Measurements from ENCODE around the gene KRTAP10-12. TPM values are rescaled to one million over a fixed set of nuclear protein-coding genes. Genes with fewer than 3 reads are reported as not detected.
"Not testable (repeated sequence)": the region's sequence is repeated elsewhere in the genome, so short reads cannot be mapped to it uniquely, and the experiment has no call there.

KRTAP10-12 gene
- total RNA-seq, 1 donor from 2014 or later: not detected

- Mint-ChIP-seq H3K27me3 (ENCODE audit: unreplicated experiment) (peaks cover 3% of the 10 kb centered on the region), H3K27ac (ENCODE audit: unreplicated experiment) (no peak overlapping the region), H3K4me1 (ENCODE audit: unreplicated experiment) (peaks cover 7% of the 10 kb centered on the region), H3K9me3 (ENCODE audit: unreplicated experiment) (no peaks in the 10 kb centered on the region), H3K4me3 (ENCODE audit: unreplicated experiment) (no peak overlapping the region), H3K36me3 (ENCODE audit: low read depth, unreplicated experiment) (peaks cover 13% of the 10 kb centered on the region)
- no peak for TF ChIP-seq CTCF (IDR thresholded peaks at IDR 0.05; ENCODE audit: unreplicated experiment)
- DNase-seq (ENCODE audit: low spot score): no peak
Observed at GRCh38 chr21:44656868-44657267, 40.1 kb upstream of the KRTAP10-12 start.

- no peak within 1 kb of the TSS for H3K27ac Mint-ChIP-seq (ENCODE audit: unreplicated experiment)
- peaks cover 7% of the 10 kb centered on the region for H3K4me1 Mint-ChIP-seq (ENCODE audit: unreplicated experiment)
- no peak for TF ChIP-seq CTCF (IDR thresholded peaks at IDR 0.05; ENCODE audit: unreplicated experiment)
- no peak within 1 kb of the TSS for H3K4me3 Mint-ChIP-seq (ENCODE audit: unreplicated experiment)
- peaks cover 3% of the 10 kb centered on the region for H3K27me3 Mint-ChIP-seq (ENCODE audit: unreplicated experiment)
- H3K36me3 Mint-ChIP-seq (ENCODE audit: low read depth, unreplicated experiment): peaks cover 13% of the 10 kb centered on the region
- DNase-seq (ENCODE audit: low spot score): no peak
- no peaks in the 10 kb centered on the region for H3K9me3 Mint-ChIP-seq (ENCODE audit: unreplicated experiment)
Observed at GRCh38 chr21:44657635-44658540, 39.1 kb upstream of the KRTAP10-12 start, which contains the start of gene KRTAP12-3. KRTAP12-3 (plus strand) TSS chr21:44657932; CDS start chr21:44657980, 48 bp downstream.

GRCh38 chr21:44658541-44658910 is 38.4 kb upstream of the KRTAP10-12 start:
- Mint-ChIP-seq H3K27ac (ENCODE audit: unreplicated experiment) (no peak overlapping the region), H3K4me3 (ENCODE audit: unreplicated experiment) (no peak overlapping the region), H3K4me1 (ENCODE audit: unreplicated experiment) (peaks cover 7% of the 10 kb centered on the region), H3K27me3 (ENCODE audit: unreplicated experiment) (peaks cover 3% of the 10 kb centered on the region), H3K36me3 (ENCODE audit: low read depth, unreplicated experiment) (peaks cover 13% of the 10 kb centered on the region), H3K9me3 (ENCODE audit: unreplicated experiment) (no peaks in the 10 kb centered on the region)
- DNase-seq (ENCODE audit: low spot score): no peak
- TF ChIP-seq CTCF (IDR thresholded peaks at IDR 0.05; ENCODE audit: unreplicated experiment): no peak

- TF ChIP-seq CTCF (IDR thresholded peaks at IDR 0.05; ENCODE audit: unreplicated experiment): no peak
- Mint-ChIP-seq H3K4me3 (ENCODE audit: unreplicated experiment) (no peak overlapping the region), H3K27me3 (ENCODE audit: unreplicated experiment) (peaks cover 1% of the 10 kb centered on the region), H3K9me3 (ENCODE audit: unreplicated experiment) (no peaks in the 10 kb centered on the region), H3K36me3 (ENCODE audit: low read depth, unreplicated experiment) (peaks cover 13% of the 10 kb centered on the region), H3K27ac (ENCODE audit: unreplicated experiment) (no peak overlapping the region), H3K4me1 (ENCODE audit: unreplicated experiment) (peaks cover 7% of the 10 kb centered on the region)
- DNase-seq (ENCODE audit: low spot score): no peak
Observed at GRCh38 chr21:44658913-44659595, 37.9 kb upstream of the KRTAP10-12 start.

- H3K27ac Mint-ChIP-seq (ENCODE audit: unreplicated experiment); H3K4me1 Mint-ChIP-seq (ENCODE audit: unreplicated experiment); H3K27me3 Mint-ChIP-seq (ENCODE audit: unreplicated experiment); DNase-seq (ENCODE audit: low spot score); H3K36me3 Mint-ChIP-seq (ENCODE audit: low read depth, unreplicated experiment); H3K4me3 Mint-ChIP-seq (ENCODE audit: unreplicated experiment); H3K9me3 Mint-ChIP-seq (ENCODE audit: unreplicated experiment): not testable (repeated sequence)
Observed at GRCh38 chr21:44661567-44661966, 35.4 kb upstream of the KRTAP10-12 start.

Data from endothelial cell (in vitro differentiated cells).